ENCODE results near the gene C19orf44.
"Not testable (repeated sequence)": the region's sequence is repeated elsewhere in the genome, so short reads cannot be mapped to it uniquely, and the experiment has no call there.

Gene C19orf44

GRCh38 chr19:16541526-16542044 is 45.4 kb downstream of the C19orf44 start:
- DNase-seq: peak; percentile 16

- DNase-seq: peak; percentile 94
These were observed 46.1 kb downstream of the C19orf44 start, which contains the start of gene CHERP for GRCh38 chr19:16542045-16542909. TSS of gene CHERP (minus strand) at chr19:16542437. CDS start at chr19:16542378, 59 bp downstream.

GRCh38 chr19:16542910-16543472 is 46.8 kb downstream of the C19orf44 start:
- no peak for DNase-seq

DNA sequence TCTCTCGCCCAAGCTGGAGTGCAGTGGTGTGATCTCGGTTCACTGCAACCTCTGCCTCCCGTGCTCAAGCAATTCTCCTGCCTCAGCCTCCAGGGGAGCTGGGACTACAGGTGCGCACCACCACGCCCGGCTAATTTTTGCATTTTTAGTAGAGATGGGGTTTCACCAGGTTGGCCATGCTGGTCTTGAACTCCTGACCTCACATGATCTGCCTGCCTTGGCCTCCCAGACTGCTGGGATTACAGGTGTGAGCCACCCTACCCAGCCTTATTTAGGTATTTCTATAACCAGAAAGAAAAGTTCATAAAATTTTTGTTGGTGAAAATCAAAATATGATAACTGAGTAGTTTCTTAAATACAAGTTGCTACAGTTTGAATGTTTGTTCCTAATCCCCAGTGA is 47.5 kb downstream of the C19orf44 start:
- not testable (repeated sequence) for DNase-seq

DNA sequence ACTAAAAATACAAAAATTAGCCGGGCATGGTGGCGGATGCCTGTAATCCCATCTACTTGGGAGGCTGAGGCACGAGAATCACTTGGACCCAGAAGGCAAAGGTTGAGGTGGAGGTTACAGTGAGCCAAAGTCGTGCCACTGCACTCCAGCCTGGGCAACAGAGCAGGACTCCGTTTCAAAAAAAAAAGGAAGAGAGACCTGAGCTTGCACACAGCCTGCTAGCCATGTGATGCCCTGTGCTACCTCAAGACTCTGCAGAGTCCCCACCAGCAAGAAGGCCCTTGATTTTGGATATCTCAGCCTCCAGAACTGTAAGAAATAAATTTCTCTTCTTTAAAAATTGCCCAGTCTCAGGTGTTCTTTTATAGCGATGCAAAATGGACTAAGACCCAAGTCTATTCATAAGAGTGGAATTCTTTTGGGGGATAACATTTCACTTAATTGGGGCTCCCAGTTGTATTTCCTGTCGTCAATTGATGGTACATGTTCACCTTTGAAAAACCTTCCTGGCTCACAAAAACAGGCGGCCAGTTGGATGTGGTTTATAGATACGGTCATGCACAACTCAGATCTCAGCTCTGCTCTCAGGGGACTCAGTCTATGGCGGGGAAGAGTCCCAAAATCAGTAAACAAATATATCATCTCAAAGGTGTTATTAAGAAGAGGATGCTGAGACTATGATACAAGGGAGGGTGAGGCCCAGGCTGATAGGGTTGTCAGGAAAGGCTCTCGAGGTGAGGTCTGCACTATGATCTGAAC is 48.5 kb downstream of the C19orf44 start:
- DNase-seq: no peak

- no peak for DNase-seq
These were observed 52.8 kb downstream of the C19orf44 start for GRCh38 chr19:16548956-16549355.

- not testable (repeated sequence) for DNase-seq
These were observed 55.7 kb downstream of the C19orf44 start for GRCh38 chr19:16551902-16552301.

- DNase-seq: no peak
These were observed 58.6 kb downstream of the C19orf44 start for GRCh38 chr19:16554776-16555175.

DNA sequence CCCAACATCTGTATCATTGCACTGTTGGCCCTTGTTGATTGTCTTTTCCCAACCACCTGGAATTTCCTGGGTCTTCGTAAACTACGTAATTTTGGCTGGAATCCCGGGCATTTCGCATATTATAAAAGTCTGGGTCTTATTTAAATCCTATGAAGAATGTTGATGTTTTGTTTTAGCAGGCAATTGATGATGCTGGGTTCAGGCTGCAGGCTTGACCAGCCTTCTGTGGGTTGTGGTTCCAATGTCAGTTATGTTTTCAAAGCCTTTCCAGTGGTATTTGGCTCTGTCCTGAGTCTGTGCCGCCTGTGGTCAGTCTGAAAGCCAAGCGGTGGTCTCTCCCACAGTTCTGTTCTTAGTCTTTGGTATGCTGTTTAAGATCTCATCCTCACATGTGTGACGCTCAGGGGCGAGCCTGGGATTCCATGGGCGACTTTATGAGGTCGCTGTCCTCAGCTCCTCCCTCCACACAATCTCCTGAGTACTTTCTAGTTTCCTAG is 63.6 kb downstream of the C19orf44 start:
- no peak for DNase-seq

DNA sequence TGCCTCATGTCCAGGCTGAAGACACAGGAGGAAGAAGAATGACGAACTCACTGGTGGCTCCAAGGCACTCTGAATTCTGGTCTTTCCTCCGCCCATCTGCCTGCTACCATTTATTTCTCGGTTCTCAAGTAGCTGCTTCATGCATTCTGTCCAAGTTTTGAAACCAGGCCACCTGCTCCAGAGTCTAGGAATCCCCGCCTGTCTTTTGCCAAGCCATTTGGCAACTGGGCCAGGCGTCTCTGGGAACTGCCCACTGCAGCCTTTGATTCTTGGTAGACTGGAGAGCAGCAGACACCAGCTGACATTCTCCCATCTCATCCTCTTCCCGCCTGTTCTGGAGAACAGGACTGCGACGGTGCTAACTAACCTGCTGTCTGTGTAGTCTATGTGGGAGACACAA is 65.2 kb downstream of the C19orf44 start:
- no peak for DNase-seq

GRCh38 chr19:16562608-16563025 is 66.4 kb downstream of the C19orf44 start:
- no peak for DNase-seq

- no peak for DNase-seq
These were observed 68.6 kb downstream of the C19orf44 start for GRCh38 chr19:16564842-16565241.

DNA sequence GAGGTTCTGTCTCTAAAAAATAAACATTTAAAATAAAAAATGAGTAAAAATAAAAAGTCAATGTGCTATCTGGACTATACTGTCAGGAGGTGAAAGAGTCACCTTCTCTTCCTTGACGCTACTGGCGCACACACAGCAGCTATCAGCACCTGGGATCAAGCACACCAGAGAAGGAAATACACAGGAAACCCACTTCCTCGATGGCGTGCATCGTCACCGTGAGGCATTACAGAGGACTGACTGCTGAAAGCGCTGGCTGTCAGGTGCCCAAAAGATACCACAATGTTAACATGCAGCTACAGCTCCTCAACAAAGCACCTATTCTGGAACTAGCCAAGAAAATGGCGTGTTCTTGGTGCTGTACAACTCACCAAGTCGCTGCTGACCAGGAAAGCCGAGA is 70.0 kb downstream of the C19orf44 start:
- peak; percentile 67 for DNase-seq

DNA sequence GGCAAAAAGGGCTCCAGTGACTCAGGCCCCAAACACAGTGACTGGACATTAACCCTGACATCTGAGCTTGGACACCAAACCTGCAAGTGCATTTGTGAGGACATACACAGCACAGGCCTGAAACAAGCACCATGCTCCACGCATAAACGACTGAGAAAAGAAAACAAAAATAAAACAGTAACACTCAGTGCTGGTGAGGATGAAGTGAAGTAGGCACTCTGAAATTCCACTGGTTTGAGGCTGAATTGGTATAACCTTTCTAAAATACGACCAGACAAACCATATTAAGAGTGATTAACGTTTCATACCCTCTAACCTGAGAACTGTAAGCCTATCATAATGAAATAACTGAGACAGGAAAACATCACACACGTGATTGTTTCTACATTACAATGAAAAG is 70.5 kb downstream of the C19orf44 start:
- DNase-seq: no peak

- DNase-seq: no peak
These were observed 73.6 kb downstream of the C19orf44 start for GRCh38 chr19:16569609-16570320.

All from stimulated activated CD4-positive, alpha-beta T cell treated with anti-CD3 and anti-CD28 coated beads, Interleukin-4, amount 100 ng/mL, for 24 hours (primary cell).